Mucosa of descending colon (tissue), 3 donors: ENCODE measurements around the gene SPINK2. TPM values are rescaled to one million over a fixed set of nuclear protein-coding genes. Genes with fewer than 3 reads are reported as not detected.

Experiments used
- ATAC-seq: fragments of 200-7000 bp; cut with Tn5 transposase; one replicate; pipeline ENCODE4 v1.9.1; 2020; ENCODE audit warnings: mild to moderate bottlenecking, moderate library complexity
- DNase-seq, 3 donors: peaks; one replicate each; pipeline ENCODE4 v3.0.0-alpha.2; 2020
- H3K36me3 ChIP-seq: fragments of 200-600 bp; one replicate; pipeline ENCODE4 v1.8.0; 2021; ENCODE audit warnings: low read depth, mild to moderate bottlenecking
- H3K4me1 ChIP-seq: fragments of 200-600 bp; one replicate; pipeline ENCODE4 v1.8.0; 2021; ENCODE audit warnings: low read depth, mild to moderate bottlenecking
- H3K4me3 ChIP-seq: fragments of 200-600 bp; one replicate; pipeline ENCODE4 v1.8.0; 2021; ENCODE audit warnings: mild to moderate bottlenecking
- H3K9me3 ChIP-seq: fragments of 200-600 bp; one replicate; pipeline ENCODE4 v1.8.0; 2021; ENCODE audit warnings: mild to moderate bottlenecking
- CTCF ChIP-seq: fragments of 200-600 bp; IDR thresholded peaks from one replicate; pipeline ENCODE4 v1.8.0; 2022; ENCODE audit warnings: antibody characterized with exemption, mild to moderate bottlenecking
- intact Hi-C, 2 donors: fragments of 100-400 bp; cut with DNase I in 1 of 2; cut with micrococcal nuclease in 1 of 2; formaldehyde crosslinking; loops; one replicate each; pipeline versions ENCODE4 v1.11.0 to v1.11.1; 2022; cut with DNase I, micrococcal nuclease
- total RNA-seq, 3 donors: library from RNA; stranded (reverse); fragmentation: NEBNext Ultra II Directional in 2 of 3; extraction: Animal tissue kit (Norgen Biotek cat#: 25700) in 2 of 3; gene quantifications; one replicate each; pipeline versions ENCODE4 v1.2.1 to v1.2.4, GENCODE V29; 2021 to 2023
- donor health status: DM: no; HTN: no; CAD: no; lungs with moderate emphysema.
- donor health status: DM: no; HTN: no; CAD: no.
- donor health status: DM: no; HTN: yes; CAD: no.

The SPINK2 gene
- total RNA-seq, 3 donors from 2014 or later, result 1.1 to 2.7 TPM; not detected in 1

GRCh38 chr4:56859841-56860240 is 38.3 kb upstream of the SPINK2 start:
- H3K4me3 ChIP-seq, result no peak overlapping the region
- ATAC-seq, result no peak
- no peak for DNase-seq
- intact Hi-C loops, result no loop called here
- no peaks in the 10 kb centered on the region for H3K4me1 ChIP-seq
- no peak for TF ChIP-seq CTCF
- no peaks in the 10 kb centered on the region for H3K9me3 ChIP-seq
- no peaks in the 10 kb centered on the region for H3K36me3 ChIP-seq

GRCh38 chr4:56857601-56858309 is 36.3 kb upstream of the SPINK2 start:
- H3K4me3 ChIP-seq, result no peak overlapping the region
- no peaks in the 10 kb centered on the region for H3K4me1 ChIP-seq
- no peaks in the 10 kb centered on the region for H3K9me3 ChIP-seq
- DNase-seq, result no peak
- no peak for ATAC-seq
- no peaks in the 10 kb centered on the region for H3K36me3 ChIP-seq
- intact Hi-C loops, result no loop called here
- no peak for TF ChIP-seq CTCF

GRCh38 chr4:56856656-56857055 is 35.2 kb upstream of the SPINK2 start:
- no peaks in the 10 kb centered on the region for H3K9me3 ChIP-seq
- ATAC-seq, result no peak
- no peak overlapping the region for H3K4me3 ChIP-seq
- intact Hi-C loops, result no loop called here
- DNase-seq, result no peak
- H3K36me3 ChIP-seq, result no peaks in the 10 kb centered on the region
- no peak for TF ChIP-seq CTCF
- H3K4me1 ChIP-seq, result no peaks in the 10 kb centered on the region

- intact Hi-C loops, result no loop called here
- H3K9me3 ChIP-seq, result no peaks in the 10 kb centered on the region
- H3K4me3 ChIP-seq, result no peak overlapping the region
- H3K4me1 ChIP-seq, result no peaks in the 10 kb centered on the region
- H3K36me3 ChIP-seq, result no peaks in the 10 kb centered on the region
- ATAC-seq (no peak), DNase-seq (no peak)
- TF ChIP-seq CTCF, result no peak
Measured at GRCh38 chr4:56850910-56851309, 29.4 kb upstream of the SPINK2 start.

GRCh38 chr4:56844802-56845580 is 23.5 kb upstream of the SPINK2 start:
- ATAC-seq (no peak), DNase-seq (no peak)
- H3K4me1 ChIP-seq, result no peaks in the 10 kb centered on the region
- no peak for TF ChIP-seq CTCF
- H3K9me3 ChIP-seq, result no peaks in the 10 kb centered on the region
- no peak overlapping the region for H3K4me3 ChIP-seq
- H3K36me3 ChIP-seq, result no peaks in the 10 kb centered on the region
- intact Hi-C loops, result no loop called here
